Measurements from ENCODE around the gene VASH1. TPM values are rescaled to one million over a fixed set of nuclear protein-coding genes. Genes with fewer than 3 reads are reported as not detected.

The VASH1 gene
- total RNA-seq, 1 experiment from 2014 or later, result 1.4 TPM

DNA sequence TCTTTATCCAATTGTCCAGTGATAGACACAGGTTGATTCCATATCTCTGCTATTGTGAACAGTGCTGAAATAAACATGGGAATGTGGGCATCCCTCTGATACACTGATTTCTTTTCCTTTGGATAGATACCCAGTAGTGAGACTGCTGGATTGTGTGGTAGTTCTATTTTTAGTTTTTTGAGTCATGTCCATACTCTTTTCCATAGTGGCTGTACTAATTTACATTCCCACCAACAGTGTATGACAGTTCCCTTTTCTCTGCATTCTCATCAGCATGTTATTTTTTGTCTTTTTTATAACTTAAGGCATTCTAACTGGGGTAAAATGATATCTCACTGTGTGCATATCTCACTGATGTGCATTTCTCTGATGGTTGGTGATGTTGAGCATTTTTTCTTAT is 24.8 kb upstream of the VASH1 start:
- no peaks in the 10 kb centered on the region for H3K4me1 Mint-ChIP-seq (ENCODE audit: low read depth, unreplicated experiment)
- no peak overlapping the region for H3K27ac Mint-ChIP-seq (ENCODE audit: unreplicated experiment)
- H3K36me3 Mint-ChIP-seq (ENCODE audit: insufficient read depth, unreplicated experiment), result no peaks in the 10 kb centered on the region
- no peak for DNase-seq
- TF ChIP-seq, protein P1, sequence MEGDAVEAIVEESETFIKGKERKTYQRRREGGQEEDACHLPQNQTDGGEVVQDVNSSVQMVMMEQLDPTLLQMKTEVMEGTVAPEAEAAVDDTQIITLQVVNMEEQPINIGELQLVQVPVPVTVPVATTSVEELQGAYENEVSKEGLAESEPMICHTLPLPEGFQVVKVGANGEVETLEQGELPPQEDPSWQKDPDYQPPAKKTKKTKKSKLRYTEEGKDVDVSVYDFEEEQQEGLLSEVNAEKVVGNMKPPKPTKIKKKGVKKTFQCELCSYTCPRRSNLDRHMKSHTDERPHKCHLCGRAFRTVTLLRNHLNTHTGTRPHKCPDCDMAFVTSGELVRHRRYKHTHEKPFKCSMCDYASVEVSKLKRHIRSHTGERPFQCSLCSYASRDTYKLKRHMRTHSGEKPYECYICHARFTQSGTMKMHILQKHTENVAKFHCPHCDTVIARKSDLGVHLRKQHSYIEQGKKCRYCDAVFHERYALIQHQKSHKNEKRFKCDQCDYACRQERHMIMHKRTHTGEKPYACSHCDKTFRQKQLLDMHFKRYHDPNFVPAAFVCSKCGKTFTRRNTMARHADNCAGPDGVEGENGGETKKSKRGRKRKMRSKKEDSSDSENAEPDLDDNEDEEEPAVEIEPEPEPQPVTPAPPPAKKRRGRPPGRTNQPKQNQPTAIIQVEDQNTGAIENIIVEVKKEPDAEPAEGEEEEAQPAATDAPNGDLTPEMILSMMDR (IDR thresholded peaks at IDR 0.05; ENCODE audit: unreplicated experiment), result no peak
- H3K4me3 Mint-ChIP-seq (ENCODE audit: low read depth, unreplicated experiment), result no peak overlapping the region
- CTCF ChIA-PET, result no interaction called here
- H3K27me3 Mint-ChIP-seq (ENCODE audit: unreplicated experiment), result peaks cover 46% of the 10 kb centered on the region
- intact Hi-C loops (cut with micrococcal nuclease; ENCODE audit: unreplicated experiment), result no loop called here
- H3K9me3 Mint-ChIP-seq (ENCODE audit: low read depth, unreplicated experiment), result peaks cover 6% of the 10 kb centered on the region
- BruUV-seq (replicated peaks), result no TSS peak

DNA sequence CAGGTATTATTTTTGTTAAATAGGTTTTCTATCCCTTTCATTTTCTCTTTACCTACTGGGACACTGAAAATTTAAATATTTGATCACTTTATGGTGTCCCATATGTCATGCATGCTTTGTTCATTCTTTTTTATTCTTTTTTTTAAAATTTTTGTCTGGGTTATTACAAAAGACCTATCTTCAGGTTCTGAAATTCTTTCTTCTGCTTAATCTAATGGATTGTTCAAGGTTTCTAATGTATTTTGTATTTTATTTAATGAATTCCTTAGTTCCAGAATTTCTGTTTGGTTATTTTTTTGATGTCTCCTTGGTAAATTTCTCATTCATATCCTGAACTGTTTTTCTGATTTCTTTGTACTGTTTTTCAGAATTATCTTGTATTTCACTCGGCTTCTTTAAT is 20.2 kb upstream of the VASH1 start:
- Mint-ChIP-seq H3K4me1 (ENCODE audit: low read depth, unreplicated experiment) (no peaks in the 10 kb centered on the region), H3K27ac (ENCODE audit: unreplicated experiment) (no peak overlapping the region), H3K27me3 (ENCODE audit: unreplicated experiment) (peaks cover 54% of the 10 kb centered on the region), H3K4me3 (ENCODE audit: low read depth, unreplicated experiment) (no peak overlapping the region), H3K36me3 (ENCODE audit: insufficient read depth, unreplicated experiment) (no peaks in the 10 kb centered on the region), H3K9me3 (ENCODE audit: low read depth, unreplicated experiment) (peaks cover 6% of the 10 kb centered on the region)
- intact Hi-C loops (cut with micrococcal nuclease; ENCODE audit: unreplicated experiment), result no loop called here
- no TSS peak for BruUV-seq (replicated peaks)
- no peak for DNase-seq
- TF ChIP-seq, protein P1 (IDR thresholded peaks at IDR 0.05; ENCODE audit: unreplicated experiment), result no peak
- CTCF ChIA-PET, result no interaction called here

DNA sequence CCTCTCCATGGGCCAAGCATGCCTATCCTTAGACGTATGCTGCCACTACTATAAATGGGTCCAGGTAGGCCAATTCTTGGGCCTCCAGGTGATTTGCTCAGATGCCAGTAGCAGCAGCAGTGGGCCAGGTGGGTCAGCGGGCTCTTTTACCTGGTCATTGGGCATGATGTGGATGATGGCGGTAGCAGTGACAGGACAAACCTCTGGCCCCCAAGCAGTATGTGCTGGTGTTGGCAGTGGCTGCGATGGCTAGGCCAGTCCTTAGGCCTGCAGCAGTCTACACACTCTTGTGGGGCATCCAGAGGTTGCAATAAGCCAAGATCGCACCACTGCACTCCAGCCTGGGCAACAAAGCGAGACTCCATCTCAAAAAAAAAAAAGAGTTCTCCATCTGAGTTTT is 19.1 kb upstream of the VASH1 start:
- H3K4me3 Mint-ChIP-seq (ENCODE audit: low read depth, unreplicated experiment), result no peak overlapping the region
- H3K9me3 Mint-ChIP-seq (ENCODE audit: low read depth, unreplicated experiment), result peaks cover 6% of the 10 kb centered on the region
- DNase-seq, result no peak
- H3K27ac Mint-ChIP-seq (ENCODE audit: unreplicated experiment), result no peak overlapping the region
- no TSS peak for BruUV-seq (replicated peaks)
- no peaks in the 10 kb centered on the region for H3K36me3 Mint-ChIP-seq (ENCODE audit: insufficient read depth, unreplicated experiment)
- peaks cover 51% of the 10 kb centered on the region for H3K27me3 Mint-ChIP-seq (ENCODE audit: unreplicated experiment)
- intact Hi-C loops (cut with micrococcal nuclease; ENCODE audit: unreplicated experiment), result no loop called here
- H3K4me1 Mint-ChIP-seq (ENCODE audit: low read depth, unreplicated experiment), result no peaks in the 10 kb centered on the region
- CTCF ChIA-PET, result no interaction called here
- TF ChIP-seq, protein P1 (IDR thresholded peaks at IDR 0.05; ENCODE audit: unreplicated experiment), result no peak

DNA sequence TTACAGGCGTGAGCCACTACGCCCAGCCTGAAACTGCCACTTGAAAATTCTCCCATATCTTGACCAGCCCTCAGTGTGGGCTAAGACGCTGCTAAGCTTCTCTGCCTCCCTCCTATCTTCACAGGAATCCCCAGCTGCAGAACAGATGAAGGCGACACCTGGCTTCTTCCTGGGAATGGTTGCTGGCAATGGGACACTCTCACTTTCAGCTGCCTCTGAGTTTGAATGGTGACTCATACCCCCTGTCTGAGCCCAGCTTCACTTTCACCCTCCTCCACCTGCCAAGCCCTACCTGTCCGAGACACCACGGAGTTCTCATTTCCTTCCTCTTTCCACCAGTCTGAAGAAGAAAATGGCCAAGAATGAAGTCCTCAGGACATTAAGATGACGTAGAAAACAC is 18.3 kb upstream of the VASH1 start:
- TF ChIP-seq, protein P1 (IDR thresholded peaks at IDR 0.05; ENCODE audit: unreplicated experiment), result no peak
- H3K36me3 Mint-ChIP-seq (ENCODE audit: insufficient read depth, unreplicated experiment), result no peaks in the 10 kb centered on the region
- H3K9me3 Mint-ChIP-seq (ENCODE audit: low read depth, unreplicated experiment), result peaks cover 6% of the 10 kb centered on the region
- peak; percentile 20 for DNase-seq
- no peaks in the 10 kb centered on the region for H3K4me1 Mint-ChIP-seq (ENCODE audit: low read depth, unreplicated experiment)
- no peak overlapping the region for H3K4me3 Mint-ChIP-seq (ENCODE audit: low read depth, unreplicated experiment)
- peaks cover 51% of the 10 kb centered on the region for H3K27me3 Mint-ChIP-seq (ENCODE audit: unreplicated experiment)
- BruUV-seq (replicated peaks), result no TSS peak
- CTCF ChIA-PET, result interaction anchor here (0.6 kb wide), 1 partner anchor 31 kb away, joined by 3 read pairs; no protein-coding TSS in a partner anchor
- no peak overlapping the region for H3K27ac Mint-ChIP-seq (ENCODE audit: unreplicated experiment)
- intact Hi-C loops (cut with micrococcal nuclease; ENCODE audit: unreplicated experiment), result no loop called here
